NB4 (cell line): ENCODE data around the gene BDKRB2.

Source experiments
- POLR2A ChIP-seq: IDR thresholded peaks from 2 replicates; pipeline ENCODE4 v1.6.1; 2011; ENCODE audit warnings: mild to moderate bottlenecking; ENCODE audit not compliant: insufficient read length; ENCODE audit errors: extremely low read depth
- TF ChIP-seq, protein P1 (sequence below): IDR thresholded peaks from one replicate; pipeline ENCODE4 v1.5.1; 2012; ENCODE audit warnings: low read depth, low read length

DNA sequence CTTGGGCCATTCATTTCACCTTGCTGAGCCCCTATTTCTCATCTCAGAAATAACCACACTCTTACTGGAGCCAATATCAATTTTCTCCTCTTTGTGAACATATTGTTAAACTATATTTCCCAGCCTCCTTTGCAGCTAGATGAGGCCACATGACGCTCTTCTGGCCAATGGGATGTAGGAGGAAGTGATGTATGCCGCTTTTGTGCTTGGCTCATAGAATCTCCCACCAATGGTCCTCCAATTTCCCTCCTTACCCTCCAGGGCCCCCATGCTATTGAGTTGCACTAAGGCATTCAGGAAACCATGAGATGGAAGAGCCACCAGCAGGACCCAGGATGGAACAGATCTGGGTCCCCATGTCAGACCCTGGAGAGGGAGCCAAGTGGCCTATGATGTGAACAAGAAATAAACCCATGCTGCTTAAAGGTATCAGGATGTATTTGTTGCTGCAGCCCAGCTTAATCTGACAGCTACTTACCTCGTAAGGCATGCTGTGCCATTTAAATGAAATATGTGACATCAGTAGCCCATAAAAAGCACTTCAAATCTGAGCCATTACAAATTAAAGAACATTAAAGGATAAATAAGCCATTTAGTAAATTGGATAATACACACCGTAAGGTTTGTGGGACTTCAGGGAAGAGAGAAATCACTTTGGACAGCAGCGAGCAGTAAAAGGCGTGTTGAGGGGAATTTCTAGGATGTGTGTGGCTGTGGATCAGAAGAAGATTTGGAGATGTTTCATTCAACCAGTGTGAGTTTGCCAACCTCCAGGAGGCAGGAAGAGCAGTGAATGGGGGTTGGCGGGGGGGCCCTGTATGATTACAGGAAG lies 24.4 kb upstream of the BDKRB2 start:
- TF ChIP-seq, protein P1, sequence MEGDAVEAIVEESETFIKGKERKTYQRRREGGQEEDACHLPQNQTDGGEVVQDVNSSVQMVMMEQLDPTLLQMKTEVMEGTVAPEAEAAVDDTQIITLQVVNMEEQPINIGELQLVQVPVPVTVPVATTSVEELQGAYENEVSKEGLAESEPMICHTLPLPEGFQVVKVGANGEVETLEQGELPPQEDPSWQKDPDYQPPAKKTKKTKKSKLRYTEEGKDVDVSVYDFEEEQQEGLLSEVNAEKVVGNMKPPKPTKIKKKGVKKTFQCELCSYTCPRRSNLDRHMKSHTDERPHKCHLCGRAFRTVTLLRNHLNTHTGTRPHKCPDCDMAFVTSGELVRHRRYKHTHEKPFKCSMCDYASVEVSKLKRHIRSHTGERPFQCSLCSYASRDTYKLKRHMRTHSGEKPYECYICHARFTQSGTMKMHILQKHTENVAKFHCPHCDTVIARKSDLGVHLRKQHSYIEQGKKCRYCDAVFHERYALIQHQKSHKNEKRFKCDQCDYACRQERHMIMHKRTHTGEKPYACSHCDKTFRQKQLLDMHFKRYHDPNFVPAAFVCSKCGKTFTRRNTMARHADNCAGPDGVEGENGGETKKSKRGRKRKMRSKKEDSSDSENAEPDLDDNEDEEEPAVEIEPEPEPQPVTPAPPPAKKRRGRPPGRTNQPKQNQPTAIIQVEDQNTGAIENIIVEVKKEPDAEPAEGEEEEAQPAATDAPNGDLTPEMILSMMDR, result no peak
- TF ChIP-seq POLR2A, result no peak
